OCI-LY3 (cell line): ENCODE data around the gene MOSPD2.

Experiments
- H2AFZ ChIP-seq: fragments of 200-600, 300-600 bp; shearing (Covaris generic); 2 replicates; pipeline ENCODE4 v1.6.0; 2014; ENCODE audit warnings: antibody characterized with exemption, low read depth, low read length
- H3K27ac ChIP-seq: fragments of 200-600, 300-600 bp; sonication (generic); 2 replicates; pipeline ENCODE4 v1.5.1; 2014; ENCODE audit warnings: mild to moderate bottlenecking, low read length, moderate library complexity, mixed read lengths
- H3K27me3 ChIP-seq: fragments of 200-600, 300-600 bp; sonication (generic); 2 replicates; pipeline ENCODE4 v1.6.1; 2014; ENCODE audit warnings: low read depth, low read length, mixed read lengths
- H3K36me3 ChIP-seq: fragments of 200-600, 300-600 bp; sonication (generic); replicated peaks from 2 replicates; pipeline ENCODE3; 2014; ENCODE audit warnings: low read depth, low read length, mixed read lengths
- H3K4me1 ChIP-seq: fragments of 300-600, 200-600 bp; sonication (generic); 2 replicates; pipeline ENCODE4 v1.6.1; 2014; ENCODE audit warnings: low read length, mixed read lengths
- H3K4me2 ChIP-seq: fragments of 200-600, 300-600 bp; sonication (generic); 2 replicates; pipeline ENCODE4 v1.6.1; 2014; ENCODE audit warnings: low read length, mixed read lengths
- H3K4me3 ChIP-seq: fragments of 300-600, 200-600 bp; sonication (generic); 2 replicates; pipeline ENCODE4 v1.5.1; 2014; ENCODE audit warnings: antibody characterized with exemption, mild to moderate bottlenecking, low read length, moderate library complexity
- H3K79me2 ChIP-seq: fragments of 300-600, 200-600 bp; shearing (Covaris generic); 2 replicates; pipeline ENCODE4 v1.6.1; 2014; ENCODE audit warnings: mild to moderate bottlenecking, low read length, mixed read lengths
- H3K9ac ChIP-seq: fragments of 300-600, 200-600 bp; shearing (Covaris generic); 2 replicates; pipeline ENCODE4 v1.6.0; 2014; ENCODE audit warnings: mild to moderate bottlenecking, low read length, moderate library complexity
- H3K9me3 ChIP-seq: fragments of 200-600, 300-600 bp; shearing (Covaris generic); 2 replicates; pipeline ENCODE4 v1.6.1; 2014; ENCODE audit warnings: low read length, mixed read lengths; ENCODE audit not compliant: insufficient read depth
- H4K20me1 ChIP-seq: fragments of 200-600, 300-600 bp; sonication (generic); 2 replicates; pipeline ENCODE4 v1.6.1; 2016; ENCODE audit warnings: low read length, mixed read lengths; ENCODE audit not compliant: insufficient read depth
- CTCF ChIP-seq: fragments of 200-600, 300-600 bp; sonication (generic); IDR thresholded peaks from 2 replicates; pipeline ENCODE4 v1.5.1; 2014; ENCODE audit warnings: antibody characterized with exemption, low read length, low read depth
- EZH2phosphoT487 ChIP-seq: fragments of 200-600 bp; shearing (Covaris generic); IDR thresholded peaks from 2 replicates; pipeline ENCODE4 v1.6.1; 2018; ENCODE audit warnings: antibody characterized with exemption, mixed run types, low read depth

Gene MOSPD2

GRCh38 chrX:14832151-14832550, 41.1 kb upstream of the MOSPD2 start:
- Histone ChIP-seq H3K27me3 (no peaks in the 10 kb centered on the region), H3K9ac (no peak overlapping the region), H3K79me2 (no peaks in the 10 kb centered on the region), H3K4me3 (no peak overlapping the region), H4K20me1 (no peaks in the 10 kb centered on the region), H3K4me2 (no peak overlapping the region), H3K9me3 (no peaks in the 10 kb centered on the region), H3K36me3 (peaks cover 21% of the 10 kb centered on the region), H3K4me1 (peaks cover 4% of the 10 kb centered on the region), H2AFZ (no peak overlapping the region), H3K27ac (no peak overlapping the region)
- TF ChIP-seq EZH2phosphoT487 (no peak), CTCF (no peak)

- H3K9ac ChIP-seq = no peak overlapping the region
- no peaks in the 10 kb centered on the region for H3K79me2 ChIP-seq
- no peak overlapping the region for H3K27ac ChIP-seq
- H3K9me3 ChIP-seq = no peaks in the 10 kb centered on the region
- peaks cover 8% of the 10 kb centered on the region for H3K4me1 ChIP-seq
- TF ChIP-seq CTCF = no peak
- no peak for TF ChIP-seq EZH2phosphoT487
- H3K27me3 ChIP-seq = no peaks in the 10 kb centered on the region
- no peak overlapping the region for H3K4me2 ChIP-seq
- H3K36me3 ChIP-seq = peaks cover 21% of the 10 kb centered on the region
- no peak overlapping the region for H2AFZ ChIP-seq
- H4K20me1 ChIP-seq = no peaks in the 10 kb centered on the region
- H3K4me3 ChIP-seq = no peak overlapping the region
Measured at GRCh38 chrX:14832586-14832985, 40.6 kb upstream of the MOSPD2 start.

GRCh38 chrX:14837155-14837554, 36.1 kb upstream of the MOSPD2 start:
- Histone ChIP-seq H3K36me3 (peaks cover 27% of the 10 kb centered on the region), H2AFZ (no peak overlapping the region), H3K4me3 (no peak overlapping the region), H3K27me3 (no peaks in the 10 kb centered on the region), H3K79me2 (no peaks in the 10 kb centered on the region), H3K9me3 (no peaks in the 10 kb centered on the region), H3K9ac (no peak overlapping the region), H4K20me1 (no peaks in the 10 kb centered on the region), H3K4me1 (peaks cover 28% of the 10 kb centered on the region), H3K27ac (peak overlapping the region; percentile 26; the same call in 1 of the 2 replicates), H3K4me2 (peak overlapping the region; percentile 28)
- TF ChIP-seq CTCF (no peak), EZH2phosphoT487 (no peak)

GRCh38 chrX:14843666-14844065, 29.6 kb upstream of the MOSPD2 start:
- Histone ChIP-seq H3K9ac (no peak overlapping the region), H3K36me3 (peaks cover 28% of the 10 kb centered on the region), H3K9me3 (no peaks in the 10 kb centered on the region), H3K27me3 (no peaks in the 10 kb centered on the region), H3K4me3 (no peak overlapping the region), H3K4me1 (peaks cover 15% of the 10 kb centered on the region), H2AFZ (no peak overlapping the region), H3K4me2 (no peak overlapping the region), H3K79me2 (no peaks in the 10 kb centered on the region), H4K20me1 (no peaks in the 10 kb centered on the region), H3K27ac (no peak overlapping the region)
- TF ChIP-seq EZH2phosphoT487 = no peak
- no peak for TF ChIP-seq CTCF
